Left lobe of liver (tissue), 2 donors: ENCODE results near the gene TMC8. TPM values are rescaled to one million over a fixed set of nuclear protein-coding genes. Genes with fewer than 3 reads are reported as not detected.
A peak's percentile ranks its signal among the peaks of the same experiment; 100 is the strongest.
"Not testable (repeated sequence)": the region's sequence is repeated elsewhere in the genome, so short reads cannot be mapped to it uniquely, and the experiment has no call there.

Source experiments
- ATAC-seq: fragments of 200-7000 bp; cut with Tn5 transposase; one replicate; pipeline ENCODE4 v1.9.1; 2020; ENCODE audit warnings: mild to moderate bottlenecking, moderate library complexity
- DNase-seq: peaks from one replicate; pipeline ENCODE4 v3.0.0-alpha.2; 2020; ENCODE audit warnings: low spot score
- total RNA-seq: library from RNA; stranded (reverse); gene quantifications from one replicate; pipeline ENCODE4 v1.2.1, GENCODE V29; 2021
- donor health status: DM: no; HTN: no; CAD: no; lungs with moderate emphysema.
- donor health status: DM: no; HTN: yes; CAD: no.

The TMC8 gene
- total RNA-seq, 1 donor from 2014 or later, result 3.9 TPM

GRCh38 chr17:78108726-78109488 lies 21.7 kb upstream of the TMC8 start:
- no peak for DNase-seq
- no peak for ATAC-seq

DNA sequence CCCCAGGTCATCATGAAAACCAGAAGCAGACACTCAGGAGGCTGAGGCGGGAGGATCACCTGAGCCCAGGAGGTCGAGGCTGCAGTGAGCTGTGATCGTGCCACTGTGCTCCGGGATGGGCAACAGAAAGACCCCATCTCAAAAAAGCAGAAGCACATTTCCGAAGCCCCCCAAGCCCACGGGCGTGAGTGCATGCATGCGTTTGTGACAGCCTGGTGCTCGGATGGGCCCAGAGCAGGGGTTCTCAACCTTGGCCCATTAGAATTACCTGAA lies 21.1 kb upstream of the TMC8 start:
- no peak for ATAC-seq
- DNase-seq, result no peak

GRCh38 chr17:78110363-78111015 lies 20.1 kb upstream of the TMC8 start:
- no peak for ATAC-seq
- DNase-seq, result no peak

GRCh38 chr17:78111016-78111726 lies 19.4 kb upstream of the TMC8 start:
- no peak for DNase-seq

DNA sequence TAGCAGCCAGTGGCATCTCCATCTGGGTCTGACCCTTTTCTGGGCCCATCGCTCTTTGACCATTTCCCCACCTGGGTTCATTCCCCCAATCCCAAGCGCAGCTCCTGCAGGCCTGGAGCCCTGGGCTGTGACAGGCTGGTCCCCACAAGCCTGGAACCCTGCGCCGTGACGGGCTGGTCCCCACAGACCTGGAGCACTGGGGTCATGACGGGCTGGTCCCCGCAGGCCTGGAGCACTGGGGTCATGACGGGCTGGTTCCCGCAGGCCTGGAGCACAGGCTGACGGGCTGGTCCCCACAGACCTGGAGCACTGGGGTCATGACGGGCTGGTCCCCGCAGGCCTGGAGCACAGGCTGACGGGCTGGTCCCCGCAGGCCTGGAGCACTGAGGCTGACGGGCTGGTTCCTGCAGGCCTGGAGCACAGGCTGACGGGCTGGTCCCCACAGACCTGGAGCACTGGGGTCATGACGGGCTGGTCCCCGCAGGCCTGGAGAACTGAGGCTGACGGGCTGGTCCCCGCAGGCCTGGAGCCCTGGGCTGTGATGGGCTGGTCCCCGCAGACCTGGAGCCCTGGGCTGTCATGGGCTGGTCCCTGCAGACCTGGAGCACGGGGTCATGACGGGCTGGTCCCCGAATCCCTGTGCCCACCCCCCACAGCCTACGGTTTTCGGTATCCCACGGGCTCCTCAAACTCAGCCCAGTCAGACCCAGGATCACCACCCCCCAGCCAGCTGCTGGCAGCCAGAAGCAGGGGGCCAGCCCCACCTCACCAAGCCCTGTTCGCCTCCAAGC lies 18.6 kb upstream of the TMC8 start:
- ATAC-seq (peak; percentile 6), DNase-seq (no peak)

More at GRCh38 chr17:78111016-78111726, 19.4 kb upstream of the TMC8 start:
- ATAC-seq, result no peak

DNA sequence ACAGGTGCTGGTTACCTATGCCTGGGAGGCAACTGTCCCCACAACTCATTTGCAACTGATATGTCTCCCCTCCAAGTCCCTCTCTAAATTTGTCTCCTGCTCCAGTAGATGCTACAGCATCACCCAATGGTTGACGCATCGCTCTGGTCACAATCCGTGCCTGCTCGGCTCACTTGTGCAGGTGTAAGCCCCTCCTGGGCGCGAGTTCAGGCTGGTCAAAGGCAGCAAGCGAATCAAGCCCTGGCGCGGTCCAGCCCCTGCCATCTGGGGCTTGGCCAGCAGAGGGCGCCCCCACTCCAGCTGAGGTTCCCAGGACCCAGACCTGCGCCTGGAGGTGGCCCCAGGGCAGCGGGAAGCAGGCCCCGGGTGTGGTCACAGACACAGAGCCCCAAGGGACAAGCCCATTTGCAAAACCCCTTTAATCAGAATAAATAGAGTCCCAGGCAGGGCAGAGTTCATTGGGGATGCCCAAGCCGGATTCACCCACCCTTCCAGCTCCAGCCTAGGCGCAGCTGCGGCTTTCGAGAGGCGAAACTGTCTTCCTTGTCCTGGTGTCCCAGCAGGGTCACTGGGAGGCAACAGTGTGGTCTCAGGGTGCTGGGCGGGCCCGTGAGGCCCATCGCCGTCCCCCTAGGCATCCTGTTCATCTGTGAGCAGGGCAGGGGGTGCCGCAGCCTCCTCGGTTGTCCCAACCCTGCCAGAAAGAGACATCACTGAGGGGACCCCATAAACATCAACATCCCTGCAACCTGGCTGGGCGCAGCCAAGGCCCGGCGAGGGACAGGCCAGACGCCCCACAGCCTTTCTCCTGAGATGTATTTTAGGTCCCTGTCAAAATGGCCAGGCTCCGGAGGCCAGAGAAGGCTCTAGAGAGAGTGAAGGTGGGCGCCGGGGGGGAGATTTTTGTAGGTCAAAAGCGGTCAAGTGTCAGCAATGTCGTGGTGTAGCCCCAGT lies 17.8 kb upstream of the TMC8 start:
- DNase-seq (peak; percentile 79), ATAC-seq (peak; percentile 90)

GRCh38 chr17:78113804-78114785 lies 16.5 kb upstream of the TMC8 start:
- ATAC-seq (no peak), DNase-seq (no peak)

DNA sequence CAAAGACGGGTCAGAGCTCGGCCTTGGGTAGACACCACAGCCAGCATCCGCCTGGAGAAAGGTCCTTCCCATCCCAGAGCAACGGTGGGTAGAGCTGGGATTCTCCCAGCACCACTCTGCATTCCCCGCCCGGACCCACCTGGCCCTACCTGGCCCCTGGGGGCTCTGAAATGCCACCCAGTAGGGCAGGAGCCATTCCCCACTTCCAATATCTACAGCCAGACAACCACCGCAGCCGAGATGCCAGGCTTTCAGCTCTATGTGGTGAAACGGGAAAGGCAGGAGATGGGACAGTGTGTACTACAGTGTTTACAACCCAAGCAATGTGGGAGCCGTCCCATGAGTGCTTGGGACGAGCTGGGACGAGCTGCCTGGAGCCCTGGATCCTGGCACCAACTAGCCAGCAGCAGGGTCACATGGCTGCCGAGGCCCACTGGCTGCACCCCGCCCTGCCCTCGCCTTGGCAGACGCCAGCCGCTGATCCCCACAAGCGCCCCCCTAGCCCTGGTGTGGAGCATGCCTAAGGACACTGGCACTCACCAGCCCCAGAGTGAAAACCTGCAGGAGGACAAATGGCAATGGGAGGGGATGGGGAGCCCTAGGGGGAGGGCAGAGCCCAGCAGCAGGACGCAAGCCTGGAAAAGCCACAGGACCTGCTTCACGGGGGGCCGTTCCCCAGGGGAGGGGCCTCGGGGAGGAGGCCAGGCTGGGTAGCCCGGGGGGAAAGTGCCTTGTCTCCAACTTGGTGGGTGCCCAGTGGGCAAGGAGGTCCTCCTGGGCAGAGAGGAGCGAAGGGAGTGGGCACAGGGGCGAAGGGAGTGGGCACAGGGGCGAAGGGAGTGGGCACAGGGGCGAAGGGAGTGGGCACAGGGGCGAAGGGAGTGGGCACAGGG lies 15.5 kb upstream of the TMC8 start:
- DNase-seq, result no peak
- ATAC-seq, result no peak

- ATAC-seq, DNase-seq: not testable (repeated sequence)
Measured at GRCh38 chr17:78115803-78116202, 14.8 kb upstream of the TMC8 start.

GRCh38 chr17:78116411-78116810 lies 14.2 kb upstream of the TMC8 start:
- ATAC-seq, result no peak
- DNase-seq, result no peak

- ATAC-seq (peak; percentile 36), DNase-seq (no peak)
Measured at GRCh38 chr17:78117027-78117981, 13.3 kb upstream of the TMC8 start.

- no peak for ATAC-seq
- no peak for DNase-seq
Measured at GRCh38 chr17:78118801-78119241, 11.8 kb upstream of the TMC8 start.

DNA sequence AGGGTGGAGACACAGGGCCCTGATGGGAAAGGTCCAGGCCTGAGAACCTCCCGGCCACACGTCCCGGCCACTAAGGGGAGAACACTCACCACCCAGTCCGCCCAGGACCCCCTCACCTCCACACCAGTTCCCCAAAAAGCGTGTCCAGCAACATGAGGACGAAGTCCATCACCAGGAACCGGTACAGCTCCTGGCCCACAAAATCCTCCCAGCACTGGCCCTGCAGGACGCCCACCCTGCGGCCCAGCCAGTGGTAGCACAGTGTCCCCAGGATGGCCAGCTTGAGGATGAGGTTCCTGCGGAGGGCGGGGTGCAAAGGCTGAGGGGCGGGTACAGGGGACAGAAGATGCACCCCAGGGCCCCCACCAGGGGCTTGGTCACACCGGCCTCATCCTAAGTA lies 10.0 kb upstream of the TMC8 start:
- ATAC-seq, result no peak
- no peak for DNase-seq

GRCh38 chr17:78120971-78121800 lies 9.4 kb upstream of the TMC8 start:
- ATAC-seq (no peak), DNase-seq (no peak)

DNA sequence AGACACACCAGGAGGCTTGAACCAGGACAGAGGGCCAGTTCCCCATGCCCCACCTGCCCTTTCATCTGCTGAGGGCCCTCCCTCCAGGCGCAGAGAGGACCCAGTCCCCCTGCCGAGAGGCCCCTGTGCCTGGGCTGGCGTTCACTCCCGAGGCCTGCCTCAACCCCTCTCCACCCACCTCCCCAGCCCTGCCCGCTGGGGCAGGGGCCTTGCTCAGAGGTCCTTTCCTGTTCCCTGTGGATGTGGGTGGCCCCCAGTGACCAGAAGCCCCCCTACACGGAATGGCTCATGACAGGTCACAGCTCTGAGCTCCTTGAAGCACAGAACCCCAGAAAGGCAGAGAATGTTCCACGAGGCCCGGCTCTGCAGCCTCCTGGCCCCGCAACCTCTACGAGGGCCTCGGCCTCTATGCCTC lies 8.8 kb upstream of the TMC8 start:
- DNase-seq, result no peak
- ATAC-seq, result no peak
